GM18507 (cell line): ENCODE measurements around the gene PHF21B.

ENCODE experiments used
- DNase-seq: peaks from one replicate; pipeline ENCODE4 v3.0.0; 2011; ENCODE audit warnings: low read depth; ENCODE audit not compliant: insufficient read length; ENCODE audit errors: extremely low spot score
- FAIRE-seq: peaks from 2 replicates; lab custom pipeline; 2011; peaks lifted over from hg19 to GRCh38; lab: Jason Lieb, UNC

PHF21B gene

DNA sequence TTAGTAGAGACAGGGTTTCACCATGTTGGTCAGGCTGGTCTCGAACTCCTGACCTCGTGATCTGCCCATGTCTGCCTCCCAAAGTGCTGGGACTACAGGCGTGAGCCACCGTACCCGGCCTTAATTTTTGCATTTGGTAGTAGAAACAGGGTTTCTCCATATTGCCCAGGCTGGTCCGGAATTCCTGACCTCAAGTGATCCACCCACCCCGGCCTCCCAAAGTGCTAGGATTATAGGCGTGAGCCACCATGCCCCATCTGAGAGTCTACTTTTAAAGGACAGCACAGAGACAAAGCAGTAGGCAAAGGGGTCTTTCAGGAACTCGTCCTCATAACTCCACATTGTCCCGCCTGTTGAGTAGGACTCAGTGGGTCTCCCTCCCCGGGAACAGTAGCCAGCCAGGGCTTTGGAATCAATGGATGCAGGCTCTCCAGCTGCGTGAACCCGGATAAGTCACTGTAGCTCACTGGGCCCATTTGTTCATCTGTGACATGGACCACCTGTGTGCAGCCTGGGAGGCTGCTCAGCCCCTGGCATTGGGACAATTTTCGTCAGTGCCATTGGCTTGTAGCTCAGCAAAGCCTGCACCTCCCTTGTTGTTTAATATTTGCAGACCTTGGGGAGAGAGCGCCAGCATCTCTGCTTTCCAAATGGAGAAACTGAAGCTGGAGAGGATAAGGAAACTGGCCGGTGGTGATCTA, 171.3 kb downstream of the PHF21B start:
- DNase-seq (no peak), FAIRE-seq (no peak)

- no peak for DNase-seq
- FAIRE-seq = no peak
Measured at GRCh38 chr22:44837481-44837880, 172.3 kb downstream of the PHF21B start.

DNA sequence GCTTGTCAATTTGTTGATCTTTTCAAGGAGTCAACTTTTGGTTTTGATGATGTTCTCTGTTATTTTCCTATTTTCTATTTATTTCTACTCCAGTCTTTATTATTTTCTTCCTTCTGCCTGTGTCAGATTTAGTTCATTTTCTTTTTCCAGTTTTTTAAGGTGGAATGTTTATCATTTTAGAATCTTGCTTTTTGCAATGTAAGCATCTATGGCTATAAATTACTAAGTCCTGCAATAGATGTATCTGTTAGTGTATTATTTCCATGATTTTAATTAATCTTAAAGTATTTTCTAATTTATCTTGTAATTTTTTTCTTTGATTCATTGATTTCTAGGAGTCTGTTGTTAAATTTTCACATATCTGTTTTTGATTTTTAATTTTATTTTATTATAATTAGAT, 175.7 kb downstream of the PHF21B start:
- FAIRE-seq (no peak), DNase-seq (no peak)

DNA sequence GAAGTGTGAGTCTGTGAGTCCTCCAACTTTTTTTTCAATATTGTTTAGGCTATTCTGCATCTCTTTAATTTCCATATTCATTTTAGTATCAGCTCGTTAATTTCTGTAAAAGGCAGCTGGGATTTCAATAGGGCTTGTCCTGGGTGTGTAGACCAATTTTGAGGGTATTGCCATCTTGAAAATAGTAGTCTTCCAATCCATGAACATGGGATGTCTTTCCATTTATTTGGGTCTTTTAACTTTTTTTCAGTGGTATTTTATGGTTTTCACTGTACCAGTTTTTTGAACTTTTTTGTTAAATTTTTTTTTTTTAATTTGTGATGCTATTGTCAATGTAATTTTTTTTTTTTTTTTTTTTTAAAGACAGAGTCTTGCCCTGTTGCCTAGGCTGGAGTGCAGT, 177.9 kb downstream of the PHF21B start:
- FAIRE-seq = no peak
- DNase-seq = no peak
